Subcutaneous abdominal adipose tissue (tissue), 5 donors: ENCODE results near the gene ACIN1.
"Not testable (repeated sequence)": the region's sequence is repeated elsewhere in the genome, so short reads cannot be mapped to it uniquely, and the experiment has no call there.

Experiments used
- H3K27ac ChIP-seq: one replicate; pipeline ENCODE4 v1.7.0; 2013; ENCODE audit warnings: low read depth, mild to moderate bottlenecking, inconsistent platforms, low read length, moderate library complexity
- H3K27me3 ChIP-seq, 5 donors: one replicate each; pipeline ENCODE4 v1.7.0; 2013; ENCODE audit warnings: low read length in 5 of 5, inconsistent platforms in 1 of 5; ENCODE audit not compliant: control insufficient read depth in 5 of 5, insufficient read depth in 4 of 5
- H3K36me3 ChIP-seq, 5 donors: one replicate each; pipeline ENCODE4 v1.7.0; 2013; ENCODE audit warnings: low read length in 5 of 5; ENCODE audit not compliant: control insufficient read depth in 5 of 5, insufficient read depth in 5 of 5
- H3K4me1 ChIP-seq, 5 donors: one replicate each; pipeline ENCODE4 v1.7.0; 2013; ENCODE audit warnings: low read length in 5 of 5, mild to moderate bottlenecking in 3 of 5, moderate library complexity in 1 of 5; ENCODE audit not compliant: control insufficient read depth in 5 of 5, insufficient read depth in 5 of 5
- H3K4me3 ChIP-seq, 5 donors: one replicate each; pipeline ENCODE4 v1.7.0; 2013; ENCODE audit warnings: low read length in 5 of 5, low read depth in 1 of 5
- H3K9ac ChIP-seq, 5 donors: one replicate each; pipeline ENCODE4 v1.7.0; 2013; ENCODE audit warnings: low read length in 5 of 5, mild to moderate bottlenecking in 4 of 5, moderate library complexity in 3 of 5
- H3K9me3 ChIP-seq, 5 donors: one replicate each; pipeline ENCODE4 v1.7.0; 2013; ENCODE audit warnings: low read length in 5 of 5; ENCODE audit not compliant: control insufficient read depth in 5 of 5
- donor health status: healthy.
- donor health status: healthy.
- donor health status: healthy.
- donor health status: healthy.
- donor health status: healthy.

The ACIN1 gene

GRCh38 chr14:23115039-23115731 is 20.2 kb upstream of the ACIN1 start:
- Histone ChIP-seq H3K9me3 (no peaks in the 10 kb centered on the region), H3K4me1 (peaks cover 4 to 34% (median 22%) of the 10 kb centered on the region in 5 donors), H3K4me3 (no peak overlapping the region), H3K27ac (no peak overlapping the region), H3K27me3 (peaks cover 0 to 11% (median 6%) of the 10 kb centered on the region in 5 donors), H3K36me3 (no peaks in the 10 kb centered on the region), H3K9ac (no peak overlapping the region)

GRCh38 chr14:23114669-23115038 is 19.7 kb upstream of the ACIN1 start:
- Histone ChIP-seq H3K36me3 (no peaks in the 10 kb centered on the region), H3K27me3 (peaks cover 0 to 11% (median 6%) of the 10 kb centered on the region in 5 donors), H3K4me3 (no peak overlapping the region), H3K27ac (no peak overlapping the region), H3K4me1 (peaks cover 4 to 28% (median 17%) of the 10 kb centered on the region in 5 donors), H3K9ac (no peak overlapping the region), H3K9me3 (no peaks in the 10 kb centered on the region)

- Histone ChIP-seq H3K36me3 (no peaks in the 10 kb centered on the region), H3K9ac (no peak overlapping the region), H3K4me1 (peaks cover 4 to 23% (median 12%) of the 10 kb centered on the region in 5 donors), H3K9me3 (no peaks in the 10 kb centered on the region), H3K27ac (no peak overlapping the region), H3K4me3 (no peak overlapping the region), H3K27me3 (peaks cover 0 to 11% (median 6%) of the 10 kb centered on the region in 5 donors)
Measured at GRCh38 chr14:23114120-23114458, 19.2 kb upstream of the ACIN1 start.

DNA sequence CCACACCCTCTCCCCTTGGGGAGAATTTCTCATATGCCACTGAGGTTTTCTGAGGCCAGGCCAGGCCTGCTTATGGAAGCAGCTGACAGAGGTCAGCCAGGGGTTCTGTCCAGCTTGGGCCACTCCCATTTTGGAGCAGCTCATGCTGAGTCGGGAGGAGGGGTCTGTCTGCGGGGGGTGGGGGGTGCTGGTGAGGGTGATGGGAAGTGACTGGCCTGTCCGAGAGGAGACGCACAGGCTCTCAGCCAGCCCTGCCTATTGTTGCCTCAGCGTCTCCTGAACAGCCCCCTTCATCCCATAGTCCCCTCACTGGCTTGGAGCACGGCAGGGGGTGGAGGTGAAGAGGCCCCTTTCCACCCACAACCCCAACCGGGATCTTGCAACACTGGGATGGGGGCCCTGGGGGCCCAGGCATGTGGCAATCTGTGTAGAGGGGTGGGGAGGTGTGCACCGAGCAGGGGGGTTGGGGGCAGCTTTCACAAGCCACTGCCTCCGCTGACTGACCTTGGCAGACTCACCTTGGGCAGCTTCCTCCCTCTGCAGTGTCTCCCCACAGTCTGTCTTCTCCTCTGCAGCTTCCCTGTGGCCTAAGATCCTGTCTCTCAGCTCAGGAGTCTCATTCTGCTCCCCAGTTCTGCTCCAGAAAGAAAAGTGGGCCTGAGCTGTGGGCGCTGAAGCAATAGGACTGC is 18.6 kb upstream of the ACIN1 start:
- H3K9me3 ChIP-seq, result no peaks in the 10 kb centered on the region
- H3K9ac ChIP-seq, result no peak overlapping the region
- no peak overlapping the region for H3K27ac ChIP-seq
- no peaks in the 10 kb centered on the region for H3K36me3 ChIP-seq
- H3K27me3 ChIP-seq, result peaks cover 0 to 11% (median 6%) of the 10 kb centered on the region in 5 donors
- H3K4me1 ChIP-seq, result peaks cover 4 to 22% (median 12%) of the 10 kb centered on the region in 5 donors
- no peak overlapping the region for H3K4me3 ChIP-seq

GRCh38 chr14:23112359-23113178 is 17.6 kb upstream of the ACIN1 start:
- Histone ChIP-seq H3K27me3 (peaks cover 0 to 11% (median 6%) of the 10 kb centered on the region in 5 donors), H3K9ac (no peak overlapping the region), H3K4me1 (peaks cover 4 to 20% (median 12%) of the 10 kb centered on the region in 5 donors), H3K27ac (no peak overlapping the region), H3K9me3 (no peaks in the 10 kb centered on the region), H3K36me3 (no peaks in the 10 kb centered on the region), H3K4me3 (no peak overlapping the region)

DNA sequence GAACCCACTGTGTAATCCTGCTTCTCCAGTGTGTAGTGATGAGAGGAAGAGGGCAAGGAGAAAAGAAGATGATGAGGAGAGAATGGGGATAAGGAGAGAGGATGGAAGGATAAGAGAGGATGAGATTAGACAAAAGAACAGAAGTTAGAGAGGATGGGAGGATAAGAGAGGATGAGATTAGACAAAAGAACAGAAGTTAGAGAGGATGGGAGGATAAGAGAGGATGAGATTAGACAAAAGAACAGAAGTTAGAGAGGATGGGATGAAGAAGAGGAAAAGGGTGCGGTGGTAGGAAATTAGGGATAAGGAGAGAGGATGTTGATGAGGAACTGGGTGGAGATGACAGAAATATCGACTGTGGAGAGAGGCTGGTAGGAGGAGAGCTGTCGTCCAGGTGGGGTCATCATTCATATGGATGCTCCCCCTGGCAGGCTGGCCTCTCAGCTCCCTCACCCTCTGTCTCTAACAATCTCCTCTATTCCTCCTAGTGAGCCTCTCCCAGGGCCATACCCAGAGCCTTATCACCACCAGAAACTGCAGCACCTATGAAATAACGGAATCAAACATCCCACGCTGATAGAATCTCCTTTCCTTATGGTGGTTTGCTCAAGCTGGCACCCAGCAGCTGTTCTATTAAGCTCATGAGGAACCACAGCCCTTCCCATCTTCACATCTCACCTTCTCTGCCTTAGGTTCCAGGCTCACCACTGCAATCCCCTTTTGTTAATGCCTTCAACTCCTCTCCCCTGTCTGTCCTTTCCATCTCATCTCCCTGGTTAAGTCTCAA is 15.8 kb upstream of the ACIN1 start:
- Histone ChIP-seq H3K36me3 (no peaks in the 10 kb centered on the region), H3K4me3 (no peak overlapping the region), H3K27me3 (peaks cover 0 to 11% (median 6%) of the 10 kb centered on the region in 5 donors), H3K27ac (no peak overlapping the region), H3K4me1 (peaks cover 4 to 22% (median 12%) of the 10 kb centered on the region in 5 donors), H3K9ac (no peak overlapping the region), H3K9me3 (no peaks in the 10 kb centered on the region)

DNA sequence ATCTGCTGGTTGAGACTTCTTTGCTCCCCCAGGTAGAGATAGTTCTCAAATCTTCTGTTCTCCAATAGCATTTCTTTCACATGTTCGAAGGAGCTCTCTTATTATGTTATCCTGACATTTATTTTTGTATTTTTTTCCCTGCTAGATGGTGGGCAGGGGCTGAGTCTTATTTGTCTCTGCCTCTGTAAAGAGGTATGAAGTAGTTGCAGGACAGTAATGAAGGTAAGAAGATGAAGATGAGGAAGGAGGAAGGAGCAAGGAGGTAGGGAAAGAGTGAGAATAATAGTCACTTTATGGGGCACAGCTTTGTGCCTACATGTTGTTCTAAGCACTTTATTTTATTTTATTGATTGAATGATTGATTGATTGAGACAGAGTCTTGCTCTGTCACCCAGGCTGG is 14.8 kb upstream of the ACIN1 start:
- no peak overlapping the region for H3K4me3 ChIP-seq
- peaks cover 0 to 11% (median 6%) of the 10 kb centered on the region in 5 donors for H3K27me3 ChIP-seq
- no peak overlapping the region for H3K27ac ChIP-seq
- H3K4me1 ChIP-seq, result peaks cover 4 to 29% (median 14%) of the 10 kb centered on the region in 5 donors
- H3K9ac ChIP-seq, result no peak overlapping the region
- H3K36me3 ChIP-seq, result no peaks in the 10 kb centered on the region
- no peaks in the 10 kb centered on the region for H3K9me3 ChIP-seq

DNA sequence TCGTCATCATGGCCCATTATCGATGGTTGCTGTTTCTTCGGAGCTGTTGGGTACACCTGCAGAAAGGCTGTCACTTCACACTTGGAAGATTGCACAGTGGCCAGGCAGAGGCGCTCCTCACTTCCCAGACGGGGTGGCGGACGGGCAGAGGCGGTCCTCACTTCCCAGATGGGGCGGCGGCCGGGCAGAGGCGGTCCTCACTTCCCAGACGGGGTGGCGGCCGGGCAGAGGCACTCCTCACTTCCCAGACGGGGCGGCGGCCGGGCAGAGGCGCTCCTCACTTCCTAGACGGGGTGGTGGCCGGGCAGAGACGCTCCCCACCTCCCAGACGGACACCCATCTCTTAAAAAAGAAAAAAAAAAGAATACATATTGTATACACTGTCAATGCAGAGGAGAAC is 13.2 kb upstream of the ACIN1 start:
- H3K27ac ChIP-seq, H3K36me3 ChIP-seq, H3K9ac ChIP-seq, H3K4me3 ChIP-seq, H3K9me3 ChIP-seq: not testable (repeated sequence)
- peaks cover 1 to 20% (median 10%) of the 10 kb centered on the region in 5 donors for H3K4me1 ChIP-seq
- peaks cover 0 to 11% (median 3%) of the 10 kb centered on the region in 5 donors for H3K27me3 ChIP-seq

DNA sequence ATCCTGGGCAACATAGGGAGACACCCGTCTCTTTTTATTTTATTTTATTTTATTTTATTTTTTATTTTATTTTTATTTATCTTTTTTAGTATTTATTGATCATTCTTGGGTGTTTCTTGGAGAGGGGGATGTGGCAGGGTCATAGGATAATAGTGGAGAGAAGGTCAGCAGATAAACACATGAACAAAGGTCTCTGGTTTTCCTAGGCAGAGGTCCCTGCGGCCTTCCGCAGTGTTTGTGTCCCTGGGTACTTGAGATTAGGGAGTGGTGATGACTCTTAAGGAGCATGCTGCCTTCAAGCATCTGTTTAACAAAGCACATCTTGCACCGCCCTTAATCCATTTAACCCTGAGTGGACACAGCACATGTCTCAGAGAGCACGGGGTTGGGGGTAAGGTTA is 12.7 kb upstream of the ACIN1 start:
- not testable (repeated sequence) for H3K9me3 ChIP-seq, H3K36me3 ChIP-seq, H3K27me3 ChIP-seq, H3K9ac ChIP-seq, H3K27ac ChIP-seq, H3K4me3 ChIP-seq
- peaks cover 1 to 14% (median 8%) of the 10 kb centered on the region in 5 donors for H3K4me1 ChIP-seq
